KMS-11 (cell line): ENCODE measurements around the gene ZNF629.

Experiments used
- H2AFZ ChIP-seq: fragments of 200-600 bp; sonication (generic); 2 replicates; pipeline ENCODE4 v1.6.1; 2016; ENCODE audit warnings: antibody characterized with exemption, mixed run types, low read depth
- H3K27ac ChIP-seq: fragments of 200-600 bp; sonication (generic); 2 replicates; pipeline ENCODE4 v1.6.1; 2016; ENCODE audit warnings: mild to moderate bottlenecking, mixed run types
- H3K27me3 ChIP-seq: fragments of 200-600 bp; sonication (generic); 2 replicates; pipeline ENCODE4 v1.6.1; 2017; ENCODE audit warnings: mild to moderate bottlenecking, low read depth, mixed run types, moderate library complexity; ENCODE audit not compliant: insufficient read depth
- H3K36me3 ChIP-seq: fragments of 200-600 bp; sonication (generic); 2 replicates; pipeline ENCODE4 v1.6.1; 2017; ENCODE audit warnings: mild to moderate bottlenecking, mixed run types; ENCODE audit not compliant: insufficient read depth
- H3K4me1 ChIP-seq: fragments of 200-600 bp; sonication (generic); 2 replicates; pipeline ENCODE4 v1.6.1; 2016; ENCODE audit warnings: mild to moderate bottlenecking, low read depth, mixed run types; ENCODE audit not compliant: poor library complexity, severe bottlenecking
- H3K4me2 ChIP-seq: fragments of 200-600 bp; sonication (generic); 2 replicates; pipeline ENCODE4 v1.7.0; 2016; ENCODE audit warnings: mild to moderate bottlenecking, mixed run types
- H3K4me3 ChIP-seq: fragments of 200-600 bp; sonication (generic); IDR thresholded peaks from 2 replicates; pipeline ENCODE4 v1.6.1; 2017; ENCODE audit warnings: low read depth, low read length, mixed read lengths; ENCODE audit not compliant: insufficient read depth
- H3K79me2 ChIP-seq: fragments of 200-600 bp; sonication (generic); 2 replicates; pipeline ENCODE4 v1.6.1; 2016; ENCODE audit warnings: low read depth, mixed run types; ENCODE audit not compliant: insufficient read depth
- H3K9ac ChIP-seq: fragments of 200-600 bp; sonication (generic); 2 replicates; pipeline ENCODE4 v1.6.1; 2016; ENCODE audit warnings: mild to moderate bottlenecking, mixed run types
- H4K20me1 ChIP-seq: fragments of 200-600 bp; sonication (generic); 2 replicates; pipeline ENCODE4 v1.6.1; 2016; ENCODE audit warnings: mild to moderate bottlenecking, mixed run types; ENCODE audit not compliant: insufficient read depth
- CTCF ChIP-seq: fragments of 200-600 bp; sonication (generic); conservative IDR thresholded peaks from 2 replicates; pipeline ENCODE4 v1.6.1; 2017; ENCODE audit warnings: low read depth, mild to moderate bottlenecking, antibody characterized with exemption, low read length, moderate library complexity, mixed read lengths

ZNF629 gene

GRCh38 chr16:30768583-30769181 lies 18.3 kb downstream of the ZNF629 start:
- Histone ChIP-seq H3K9ac (no peak overlapping the region), H4K20me1 (no peaks in the 10 kb centered on the region), H3K36me3 (peaks cover 24% of the 10 kb centered on the region)

GRCh38 chr16:30767767-30768465 lies 19.1 kb downstream of the ZNF629 start:
- Histone ChIP-seq H3K27ac (no peak overlapping the region), H3K4me3 (no peak overlapping the region), H3K36me3 (peaks cover 24% of the 10 kb centered on the region), H4K20me1 (no peaks in the 10 kb centered on the region), H3K27me3 (no peaks in the 10 kb centered on the region), H2AFZ (no peak overlapping the region), H3K79me2 (peaks cover 10% of the 10 kb centered on the region), H3K4me1 (peaks cover 9% of the 10 kb centered on the region), H3K9ac (no peak overlapping the region), H3K4me2 (no peak overlapping the region)
- no peak for TF ChIP-seq CTCF

More at GRCh38 chr16:30768583-30769181, 18.3 kb downstream of the ZNF629 start:
- Histone ChIP-seq H3K79me2 (peaks cover 3% of the 10 kb centered on the region), H3K27ac (no peak overlapping the region), H2AFZ (no peak overlapping the region), H3K4me1 (peaks cover 1% of the 10 kb centered on the region), H3K4me2 (no peak overlapping the region), H3K27me3 (no peaks in the 10 kb centered on the region), H3K4me3 (no peak overlapping the region)
- TF ChIP-seq CTCF, result no peak

GRCh38 chr16:30766933-30767284 lies 20.1 kb downstream of the ZNF629 start:
- no peak overlapping the region for H2AFZ ChIP-seq
- no peak overlapping the region for H3K27ac ChIP-seq
- no peak for TF ChIP-seq CTCF
- H3K4me1 ChIP-seq, result peaks cover 13% of the 10 kb centered on the region
- no peak overlapping the region for H3K4me2 ChIP-seq
- H3K4me3 ChIP-seq, result no peak overlapping the region
- H3K27me3 ChIP-seq, result no peaks in the 10 kb centered on the region
- peaks cover 19% of the 10 kb centered on the region for H3K79me2 ChIP-seq
- no peaks in the 10 kb centered on the region for H4K20me1 ChIP-seq
- no peak overlapping the region for H3K9ac ChIP-seq
- H3K36me3 ChIP-seq, result peaks cover 24% of the 10 kb centered on the region

GRCh38 chr16:30766206-30766932 lies 20.6 kb downstream of the ZNF629 start:
- no peaks in the 10 kb centered on the region for H4K20me1 ChIP-seq
- no peak overlapping the region for H3K4me2 ChIP-seq
- H3K9ac ChIP-seq, result no peak overlapping the region
- no peaks in the 10 kb centered on the region for H3K27me3 ChIP-seq
- no peak overlapping the region for H3K27ac ChIP-seq
- peaks cover 24% of the 10 kb centered on the region for H3K36me3 ChIP-seq
- no peak for TF ChIP-seq CTCF
- peaks cover 13% of the 10 kb centered on the region for H3K4me1 ChIP-seq
- peaks cover 19% of the 10 kb centered on the region for H3K79me2 ChIP-seq
- H2AFZ ChIP-seq, result no peak overlapping the region
- no peak overlapping the region for H3K4me3 ChIP-seq
